ENCODE measurements around the gene SH3GL2.

Gene SH3GL2

DNA sequence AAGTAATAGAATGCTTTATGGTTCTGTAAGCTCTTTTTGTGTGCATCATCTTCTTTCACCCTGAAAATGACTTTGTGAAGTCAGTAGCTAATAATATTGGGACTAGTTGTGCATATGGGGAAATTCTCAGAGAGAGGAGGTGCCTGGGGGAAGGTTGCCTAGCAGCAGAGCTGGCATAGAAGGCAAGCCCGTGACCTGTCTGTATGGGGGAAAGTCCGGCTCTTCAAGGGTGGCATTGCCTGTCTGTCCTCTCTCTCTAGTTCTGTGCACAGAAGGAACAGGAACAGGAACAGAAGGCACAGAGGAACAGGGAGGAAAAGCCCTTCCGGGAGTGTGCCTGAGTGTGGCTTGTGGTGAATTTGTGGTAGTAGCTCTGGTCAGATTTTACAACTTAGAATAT is 33.1 kb downstream of the SH3GL2 start:
- DNase-seq, result no peak

GRCh38 chr9:17613758-17614157 is 34.9 kb downstream of the SH3GL2 start:
- no peak for DNase-seq

GRCh38 chr9:17614250-17614649 is 35.4 kb downstream of the SH3GL2 start:
- no peak for DNase-seq

DNA sequence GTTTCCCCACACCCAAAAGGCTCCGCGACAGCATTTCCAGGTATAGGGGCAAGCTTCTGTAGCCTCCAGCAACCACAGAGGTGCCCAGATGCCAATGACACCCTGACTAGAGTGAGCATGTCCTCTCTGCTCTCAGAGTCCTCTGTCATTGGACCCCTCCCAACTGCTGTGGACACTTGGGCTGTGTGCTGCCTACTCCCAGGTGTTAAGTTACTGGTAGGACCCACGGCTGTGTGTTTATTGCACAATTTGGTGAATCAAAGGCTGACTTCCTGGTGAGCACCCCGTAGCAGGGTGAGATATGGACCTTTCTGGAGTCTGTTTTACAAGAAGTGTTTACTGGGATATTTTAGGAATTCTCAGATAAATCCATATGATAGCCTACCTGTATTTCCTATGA is 36.0 kb downstream of the SH3GL2 start:
- DNase-seq, result no peak

DNA sequence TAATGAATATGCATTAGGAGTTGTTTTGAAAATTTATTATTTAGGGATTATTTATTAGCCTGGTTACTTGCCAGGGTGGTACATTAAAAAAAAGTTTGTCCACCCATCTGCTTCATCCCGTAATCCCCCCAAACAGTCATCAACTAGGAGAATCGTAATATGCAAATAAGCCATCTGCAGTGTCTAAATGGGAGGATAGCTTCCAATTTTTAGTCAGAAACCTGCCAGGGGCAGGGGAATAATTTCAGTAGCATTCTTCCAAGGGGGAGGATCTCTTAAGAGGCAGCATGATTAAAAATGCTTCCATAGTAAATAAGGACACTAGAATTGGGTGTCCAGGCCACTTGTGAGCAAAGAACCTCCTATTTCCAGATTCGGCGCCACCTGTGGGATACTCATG is 43.3 kb downstream of the SH3GL2 start:
- DNase-seq, result no peak

GRCh38 chr9:17622749-17623148 is 43.9 kb downstream of the SH3GL2 start:
- DNase-seq, result no peak

GRCh38 chr9:17623965-17624364 is 45.1 kb downstream of the SH3GL2 start:
- no peak for DNase-seq

- DNase-seq, result no peak
Observed at GRCh38 chr9:17624571-17624970, 45.7 kb downstream of the SH3GL2 start.

DNA sequence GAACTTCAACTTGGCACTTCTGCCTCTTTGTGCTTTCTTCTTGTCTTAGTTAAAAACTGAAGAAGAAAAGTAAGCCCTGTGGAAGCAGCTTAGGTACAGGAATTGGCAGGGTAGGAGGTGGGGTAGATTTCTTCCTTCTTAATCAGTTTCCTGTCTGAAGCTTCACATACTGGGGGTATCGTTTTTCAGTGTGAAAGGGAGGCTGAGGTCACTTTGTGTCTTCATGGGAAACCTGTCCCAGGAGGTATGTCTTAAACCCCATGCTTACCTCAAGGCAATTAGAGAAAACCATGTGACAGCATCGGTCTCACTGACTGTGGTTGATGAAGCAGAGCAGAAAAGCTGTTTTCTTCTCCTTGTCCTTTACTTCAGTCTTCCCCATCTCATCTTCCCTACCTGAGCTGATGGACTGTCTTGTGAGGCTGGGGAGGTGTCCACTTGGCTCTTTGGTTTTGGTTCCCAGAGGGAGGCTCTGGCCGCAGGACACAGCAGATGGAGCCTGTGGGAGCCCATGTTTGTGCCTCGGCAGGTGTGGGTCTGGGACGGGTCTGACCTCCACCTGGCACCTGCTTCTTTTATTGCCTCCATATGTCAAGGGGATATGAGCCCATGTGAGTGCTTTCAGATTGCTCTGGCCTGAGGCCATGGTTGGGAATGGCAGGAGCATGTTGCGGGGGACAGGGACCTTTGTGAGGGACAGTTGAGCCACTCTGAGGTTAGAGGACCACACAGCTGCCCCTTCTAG is 47.0 kb downstream of the SH3GL2 start:
- DNase-seq, result no peak

- DNase-seq, result no peak
Observed at GRCh38 chr9:17627641-17628040, 48.8 kb downstream of the SH3GL2 start.

- DNase-seq, result no peak
Observed at GRCh38 chr9:17628624-17629023, 49.8 kb downstream of the SH3GL2 start.

DNA sequence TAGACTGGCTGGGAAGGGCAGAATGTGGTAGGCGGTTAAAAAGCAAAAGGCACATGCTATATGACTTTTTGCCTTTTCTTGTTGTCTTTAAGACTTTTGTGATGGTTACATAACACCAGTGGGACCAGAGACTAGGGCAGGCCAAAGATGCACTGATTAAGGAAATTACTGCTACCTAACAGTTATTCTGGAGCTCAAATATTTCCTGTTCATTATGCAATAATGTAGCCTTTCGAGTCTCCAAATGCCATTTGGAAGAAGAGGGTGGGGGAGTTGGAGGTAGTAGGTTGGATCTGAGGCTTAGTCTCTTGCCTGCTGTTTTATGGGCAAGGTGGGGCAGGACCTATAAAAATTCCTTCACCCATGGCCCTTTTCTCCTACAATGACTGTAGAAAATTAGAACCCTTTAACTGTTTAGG is 51.7 kb downstream of the SH3GL2 start:
- DNase-seq, result no peak

DNA sequence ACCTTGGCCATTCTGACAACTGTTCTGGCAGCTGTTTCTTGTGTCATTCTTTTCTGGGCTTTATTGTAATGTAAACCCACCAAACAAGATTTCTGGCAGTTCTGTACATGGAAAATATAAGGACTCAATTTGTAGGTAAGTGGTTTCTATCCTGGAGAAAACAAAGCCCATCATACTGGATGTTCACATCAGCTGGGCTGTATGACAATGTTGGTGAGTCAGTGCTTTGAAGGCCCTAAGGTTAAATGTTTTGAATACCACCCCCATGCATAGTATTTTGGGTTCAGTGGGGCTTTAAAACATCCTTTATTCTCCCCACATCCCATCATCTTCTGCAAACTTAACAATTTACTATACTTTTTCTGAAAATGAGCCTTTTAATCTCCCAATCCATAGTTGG is 52.5 kb downstream of the SH3GL2 start:
- no peak for DNase-seq

GRCh38 chr9:17632994-17633393 is 54.1 kb downstream of the SH3GL2 start:
- DNase-seq, result no peak

- no peak for DNase-seq
Observed at GRCh38 chr9:17635115-17635890, 56.4 kb downstream of the SH3GL2 start.

GRCh38 chr9:17636349-17636748 is 57.5 kb downstream of the SH3GL2 start:
- no peak for DNase-seq

GRCh38 chr9:17636821-17637220 is 58.0 kb downstream of the SH3GL2 start:
- DNase-seq, result no peak

DNA sequence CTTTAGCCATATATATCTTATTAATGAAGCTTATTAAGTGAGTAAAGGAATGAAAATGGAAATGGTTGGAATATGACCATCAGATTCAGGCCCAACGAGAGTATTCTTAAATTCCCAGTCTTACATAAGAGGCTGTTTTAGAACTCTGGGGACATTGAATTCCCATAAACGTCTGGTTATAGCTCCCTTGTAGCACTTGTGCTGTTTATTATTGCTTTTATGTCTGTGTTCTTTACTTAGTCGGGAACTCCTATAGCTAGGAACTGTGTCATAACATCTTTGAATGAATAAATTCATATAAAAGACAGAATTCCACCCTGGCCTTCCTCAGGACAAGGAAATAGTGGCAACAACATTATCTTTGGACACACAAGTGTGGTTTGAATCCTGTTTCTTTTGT is 58.4 kb downstream of the SH3GL2 start:
- no peak for DNase-seq

GRCh38 chr9:17648516-17648915 is 69.7 kb downstream of the SH3GL2 start:
- DNase-seq, result no peak

DNA sequence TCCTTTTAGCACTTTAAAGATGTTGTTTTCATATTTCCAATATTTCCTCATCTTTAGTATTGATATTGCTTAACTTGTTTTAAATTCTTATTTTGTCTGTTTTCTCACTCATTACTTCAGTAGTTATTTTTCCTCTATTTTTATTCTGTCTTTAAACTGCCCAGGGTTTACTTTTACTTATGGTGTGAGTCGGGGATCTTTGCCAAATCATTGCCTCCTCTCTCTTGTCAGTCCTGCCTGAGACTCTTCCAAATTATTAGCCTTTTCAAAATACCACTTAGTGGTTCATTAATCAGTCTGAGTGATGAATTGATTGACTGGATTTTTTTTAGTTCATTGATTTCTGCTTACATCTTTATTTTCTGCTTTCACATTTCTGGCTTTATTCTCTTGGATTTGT is 72.9 kb downstream of the SH3GL2 start:
- DNase-seq, result no peak

- DNase-seq, result no peak
Observed at GRCh38 chr9:17653947-17654465, 75.1 kb downstream of the SH3GL2 start.

GRCh38 chr9:17656889-17657288 is 78.0 kb downstream of the SH3GL2 start:
- no peak for DNase-seq

DNA sequence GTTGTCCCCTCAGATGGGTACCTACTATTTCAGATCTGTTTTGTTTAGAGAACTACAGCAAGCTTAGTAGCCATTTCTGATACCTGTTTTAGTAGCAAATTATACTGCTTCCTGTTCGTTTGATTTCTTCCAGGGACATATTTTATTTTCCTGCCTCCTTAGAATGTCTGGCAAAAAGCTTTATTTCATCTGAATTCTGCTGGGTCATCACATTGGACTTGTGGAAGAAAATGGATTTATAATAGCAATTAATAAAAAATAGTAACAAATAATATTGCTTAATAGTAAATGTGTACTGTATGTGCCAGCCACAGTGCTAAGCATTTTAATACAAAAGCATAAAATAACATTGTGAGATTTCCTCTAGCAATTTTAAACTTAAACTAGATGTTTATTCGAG is 79.4 kb downstream of the SH3GL2 start:
- DNase-seq, result no peak

- no peak for DNase-seq
Observed at GRCh38 chr9:17660158-17660557, 81.3 kb downstream of the SH3GL2 start.

All from activated CD4-positive, alpha-beta T cell treated with anti-CD3 and anti-CD28 coated beads for 48 hours (primary cell).